Endothelial cell of umbilical vein (primary cell): ENCODE results near the gene ANKRD49. TPM values are rescaled to one million over a fixed set of nuclear protein-coding genes. Genes with fewer than 3 reads are reported as not detected.
"Not testable (repeated sequence)": the region's sequence is repeated elsewhere in the genome, so short reads cannot be mapped to it uniquely, and the experiment has no call there.

Source experiments
- BruUV-seq: library from RNA; stranded (reverse); fragments of 400-500 nt; replicated peaks from 2 replicates; lab custom pipeline; 2021; lab: Mats Ljungman, UMichigan
- CTCF ChIA-PET: fragments of 300-600, 350-600 bp; sonication (Branson Sonifier 250); formaldehyde crosslinking; loops from one replicate; lab custom pipeline; 2021; ENCODE audit warnings: antibody characterized with exemption, inconsistent platforms; lab: Charles Lee
- POLR2A ChIA-PET: fragments of 300-600, 350-600 bp; sonication (Branson Sonifier 250); formaldehyde crosslinking; loops from one replicate; lab custom pipeline; 2021; ENCODE audit warnings: antibody characterized with exemption, inconsistent platforms; lab: Charles Lee
- DNase-seq: peaks from one replicate; pipeline ENCODE4 v3.0.0-alpha.2; 2011; ENCODE audit warnings: low read depth, low spot score
- FAIRE-seq: peaks from 2 replicates; lab custom pipeline; 2011; peaks lifted over from hg19 to GRCh38; lab: Jason Lieb, UNC
- H2AFZ ChIP-seq: 2 replicates; pipeline ENCODE4 v1.6.0; 2012; ENCODE audit warnings: low read depth, low read length, control low read depth, inconsistent platforms
- H3K27ac ChIP-seq: 2 replicates; pipeline ENCODE4 v1.5.1; 2011; ENCODE audit warnings: low read depth, mild to moderate bottlenecking, control low read depth, low read length, moderate library complexity; ENCODE audit not compliant: insufficient read depth
- H3K27me3 ChIP-seq, 2 experiments: 2 replicates each; pipeline versions ENCODE4 v1.6.0 to v1.6.1; 2011; ENCODE audit warnings: low read length in 2 of 2, mixed read lengths in 1 of 2; ENCODE audit not compliant: control insufficient read depth in 2 of 2, insufficient read depth in 2 of 2
- H3K36me3 ChIP-seq, 2 experiments: 2 replicates in 1 of 2; 3 replicates in 1 of 2; pipeline ENCODE4 v1.5.1; 2011; ENCODE audit warnings: low read length in 2 of 2, mild to moderate bottlenecking in 1 of 2, moderate library complexity in 1 of 2; ENCODE audit not compliant: control insufficient read depth in 2 of 2, insufficient read depth in 2 of 2; ENCODE audit errors: extremely low read depth in 1 of 2
- H3K4me1 ChIP-seq: 3 replicates; pipeline ENCODE4 v1.5.1; 2011; ENCODE audit warnings: mild to moderate bottlenecking, low read length; ENCODE audit not compliant: control insufficient read depth, insufficient read depth; ENCODE audit errors: extremely low read depth
- H3K4me2 ChIP-seq: 2 replicates; pipeline ENCODE4 v1.6.1; 2011; ENCODE audit warnings: low read length, control low read depth, mixed read lengths; ENCODE audit not compliant: insufficient read depth
- H3K4me3 ChIP-seq, 3 experiments: fragments of 200-600 bp in 1 of 3; sonication (generic), shearing (Covaris generic) in 1 of 3; replicated peaks in 1 of 3; 2 replicates each; pipeline ENCODE4 v1.5.1; 2011 to 2016; ENCODE audit warnings: control low read depth in 3 of 3, low read length in 3 of 3, mild to moderate bottlenecking in 2 of 3, inconsistent platforms in 1 of 3, low read depth in 1 of 3, moderate library complexity in 1 of 3; ENCODE audit not compliant: insufficient read depth in 1 of 3
- H3K79me2 ChIP-seq: 2 replicates; pipeline ENCODE4 v1.6.0; 2012; ENCODE audit warnings: low read length, inconsistent platforms; ENCODE audit not compliant: control insufficient read depth, insufficient read depth
- H3K9ac ChIP-seq: replicated peaks from 2 replicates; pipeline ENCODE3; 2011; ENCODE audit warnings: low read length, control low read depth; ENCODE audit not compliant: insufficient read depth; ENCODE audit errors: extremely low read depth
- H3K9me1 ChIP-seq: replicated peaks from 3 replicates; pipeline ENCODE4 v1.6.0; 2011; ENCODE audit warnings: mild to moderate bottlenecking, low read length; ENCODE audit not compliant: control insufficient read depth, insufficient read depth; ENCODE audit errors: extremely low read depth
- H3K9me3 ChIP-seq: replicated peaks from 2 replicates; pipeline ENCODE4 v1.5.1; 2012; ENCODE audit warnings: low read length, inconsistent platforms; ENCODE audit not compliant: control insufficient read depth, insufficient read depth
- H4K20me1 ChIP-seq: replicated peaks from 2 replicates; pipeline ENCODE3; 2011; ENCODE audit warnings: mild to moderate bottlenecking, low read length; ENCODE audit not compliant: control insufficient read depth, insufficient read depth; ENCODE audit errors: extremely low read depth
- CTCF ChIP-seq, 2 donors: IDR thresholded peaks; 1 replicate in 1 of 2; 2 replicates in 1 of 2; pipeline ENCODE4 v1.5.1; 2011; ENCODE audit warnings: low read length in 2 of 2, mild to moderate bottlenecking in 2 of 2, moderate library complexity in 2 of 2, control low read depth in 1 of 2, inconsistent platforms in 1 of 2, low read depth in 1 of 2; ENCODE audit not compliant: insufficient read depth in 1 of 2; ENCODE audit errors: extremely low read depth in 1 of 2
- EZH2 ChIP-seq: IDR thresholded peaks from 2 replicates; pipeline ENCODE4 v1.6.1; 2012; ENCODE audit warnings: borderline replicate concordance, low read depth, mild to moderate bottlenecking, moderate library complexity, low read length, inconsistent platforms; ENCODE audit not compliant: severe bottlenecking
- MYC ChIP-seq: IDR thresholded peaks from one replicate; pipeline ENCODE4 v1.6.1; 2011; ENCODE audit warnings: mild to moderate bottlenecking, low read depth, low read length
- POLR2AphosphoS5 ChIP-seq: IDR thresholded peaks from 2 replicates; pipeline ENCODE4 v1.6.1; 2012; ENCODE audit warnings: low read depth, mild to moderate bottlenecking, control low read depth, low read length, moderate library complexity; ENCODE audit not compliant: insufficient read depth
- dilution Hi-C: fragments of 300-500 bp; cut with MboI; formaldehyde crosslinking; loops from one replicate; pipeline ENCODE4 v1.15.0; 2019; ENCODE audit warnings: low sequenced_read_pairs; ENCODE audit not compliant: extremely low pct_ligation_motif_present
- intact Hi-C: fragments of 100-400 bp; cut with micrococcal nuclease; formaldehyde crosslinking; loops from one replicate; pipeline ENCODE4 v1.10.0; 2022
- polyA plus RNA-seq, 4 experiments: library from polyadenylated mRNA; depleted of rRNA in 3 of 4; stranded (reverse) in 3 of 4; unstranded in 1 of 4; fragments of >200 nt; gene quantifications; 2 replicates each; pipeline versions ENCODE4 v1.2.1 to v1.2.3, GENCODE V29; 2011 to 2012; ENCODE audit warnings: missing spikeins in 1 of 4
- total RNA-seq: library from RNA; stranded (reverse); gene quantifications from 2 replicates; pipeline ENCODE4 v1.2.3, GENCODE V29; 2021

ANKRD49 gene
- total and polyA plus RNA-seq, 2 donors (not counting 3 experiments of a cell fraction or from before 2014, with no cell fraction given), result 6.0 to 7.6 TPM

GRCh38 chr11:94504689-94505293 is 11.0 kb downstream of the ANKRD49 start:
- dilution Hi-C loops (no loop called here), intact Hi-C loops (loop anchor here (1.0 to 5.0 kb wide), 5 partner anchors 179 to 1272 kb away; no protein-coding TSS in a partner anchor)
- H3K79me2 ChIP-seq, result no peaks in the 10 kb centered on the region
- no peak overlapping the region for H3K27ac ChIP-seq
- no peak overlapping the region for H3K9ac ChIP-seq
- ChIA-PET POLR2A (no interaction called here), CTCF (interaction anchor here (0.5 to 4.2 kb wide), 37 partner anchors 8 to 1270 kb away, joined by 3 to 84 read pairs (median 4); partner anchors contain the start of genes ANKRD49, MRE11, PANX1 and VSTM5)
- no peaks in the 10 kb centered on the region for H3K9me3 ChIP-seq
- no peaks in the 10 kb centered on the region for H4K20me1 ChIP-seq
- DNase-seq, result peak; percentile 66
- no peak overlapping the region for H3K4me2 ChIP-seq
- FAIRE-seq, result peak; percentile 85
- H3K4me1 ChIP-seq, result no peaks in the 10 kb centered on the region
- no peaks in the 10 kb centered on the region for H3K9me1 ChIP-seq
- peak; percentile 33 to 40 for TF ChIP-seq CTCF (IDR thresholded peaks at IDR 0.05; ENCODE audit: extremely low read depth in 1 of 2, insufficient read depth in 1 of 2, low read depth in 1 of 2, low read length in 2 of 2)
- TF ChIP-seq POLR2AphosphoS5, result no peak
- no peak for TF ChIP-seq MYC
- no peak for TF ChIP-seq EZH2
- H2AFZ ChIP-seq, result no peak overlapping the region
- BruUV-seq, result no TSS peak
- H3K4me3 ChIP-seq, result no peak overlapping the region
- H3K36me3 ChIP-seq, result peaks cover 0 to 2% of the 10 kb centered on the region in 2 experiments
- peaks cover 0 to 2% of the 10 kb centered on the region in 2 experiments for H3K27me3 ChIP-seq

GRCh38 chr11:94506513-94506912 is 12.7 kb downstream of the ANKRD49 start:
- H3K79me2 ChIP-seq, DNase-seq, H4K20me1 ChIP-seq, H3K9me3 ChIP-seq, intact Hi-C loops, H3K4me1 ChIP-seq, H3K9me1 ChIP-seq, dilution Hi-C loops, BruUV-seq, POLR2A ChIA-PET, H2AFZ ChIP-seq, FAIRE-seq, H3K36me3 ChIP-seq, H3K4me3 ChIP-seq, H3K9ac ChIP-seq, H3K4me2 ChIP-seq, H3K27ac ChIP-seq: not testable (repeated sequence)
- H3K27me3 ChIP-seq, result peaks cover 0 to 13% of the 10 kb centered on the region in 2 experiments
- CTCF ChIA-PET, result interaction anchor here (2.5 to 3.3 kb wide), 3 partner anchors 11 to 611 kb away, joined by 10 to 22 read pairs (median 15); no protein-coding TSS in a partner anchor
